AG10803 (cell line): Measurements from ENCODE around the gene MXI1.
A peak's percentile ranks its signal among the peaks of the same experiment; 100 is the strongest.

Experiments used
- DNase-seq: peaks from one replicate; pipeline ENCODE4 v3.0.0; 2010; ENCODE audit warnings: low read depth
- H3K4me3 ChIP-seq: 2 replicates; pipeline ENCODE4 v1.5.1; 2011; ENCODE audit warnings: mild to moderate bottlenecking, low read length, control low read depth
- TF ChIP-seq, protein P1 (sequence below): conservative IDR thresholded peaks from 2 replicates; pipeline ENCODE4 v1.5.1; 2011; ENCODE audit warnings: mild to moderate bottlenecking, low read length, control low read depth, inconsistent platforms

The MXI1 gene

DNA sequence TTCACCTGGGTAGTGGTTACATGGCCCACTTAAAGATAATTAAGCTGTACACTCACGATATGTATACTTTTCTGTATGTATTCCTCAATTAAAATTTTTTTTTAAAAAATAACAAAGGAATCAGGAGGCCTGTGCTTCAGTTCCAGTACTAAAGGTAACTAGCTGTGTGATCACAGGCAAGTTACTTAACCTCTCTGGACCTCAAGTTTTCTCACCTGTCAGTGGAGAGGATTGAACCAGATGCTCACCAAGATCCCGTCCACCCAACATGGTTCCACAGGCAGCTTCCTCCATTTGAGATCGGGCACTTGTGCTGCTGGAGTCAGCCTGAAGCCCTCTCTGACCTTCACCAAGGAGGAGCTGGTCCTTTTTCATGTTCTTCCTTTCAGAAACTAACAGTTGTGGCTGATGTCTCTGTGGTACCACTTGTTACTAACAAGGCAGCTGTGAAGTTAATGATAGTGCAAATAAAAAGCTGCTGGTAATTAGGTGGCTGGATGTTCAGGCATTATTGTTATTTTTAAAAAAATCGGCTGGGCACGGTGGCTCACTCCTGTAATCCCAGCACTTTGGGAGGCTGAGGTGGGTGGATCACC lies 126.8 kb downstream of the MXI1 start:
- H3K4me3 ChIP-seq = no peak overlapping the region
- TF ChIP-seq, protein P1, sequence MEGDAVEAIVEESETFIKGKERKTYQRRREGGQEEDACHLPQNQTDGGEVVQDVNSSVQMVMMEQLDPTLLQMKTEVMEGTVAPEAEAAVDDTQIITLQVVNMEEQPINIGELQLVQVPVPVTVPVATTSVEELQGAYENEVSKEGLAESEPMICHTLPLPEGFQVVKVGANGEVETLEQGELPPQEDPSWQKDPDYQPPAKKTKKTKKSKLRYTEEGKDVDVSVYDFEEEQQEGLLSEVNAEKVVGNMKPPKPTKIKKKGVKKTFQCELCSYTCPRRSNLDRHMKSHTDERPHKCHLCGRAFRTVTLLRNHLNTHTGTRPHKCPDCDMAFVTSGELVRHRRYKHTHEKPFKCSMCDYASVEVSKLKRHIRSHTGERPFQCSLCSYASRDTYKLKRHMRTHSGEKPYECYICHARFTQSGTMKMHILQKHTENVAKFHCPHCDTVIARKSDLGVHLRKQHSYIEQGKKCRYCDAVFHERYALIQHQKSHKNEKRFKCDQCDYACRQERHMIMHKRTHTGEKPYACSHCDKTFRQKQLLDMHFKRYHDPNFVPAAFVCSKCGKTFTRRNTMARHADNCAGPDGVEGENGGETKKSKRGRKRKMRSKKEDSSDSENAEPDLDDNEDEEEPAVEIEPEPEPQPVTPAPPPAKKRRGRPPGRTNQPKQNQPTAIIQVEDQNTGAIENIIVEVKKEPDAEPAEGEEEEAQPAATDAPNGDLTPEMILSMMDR = no peak
- no peak for DNase-seq

DNA sequence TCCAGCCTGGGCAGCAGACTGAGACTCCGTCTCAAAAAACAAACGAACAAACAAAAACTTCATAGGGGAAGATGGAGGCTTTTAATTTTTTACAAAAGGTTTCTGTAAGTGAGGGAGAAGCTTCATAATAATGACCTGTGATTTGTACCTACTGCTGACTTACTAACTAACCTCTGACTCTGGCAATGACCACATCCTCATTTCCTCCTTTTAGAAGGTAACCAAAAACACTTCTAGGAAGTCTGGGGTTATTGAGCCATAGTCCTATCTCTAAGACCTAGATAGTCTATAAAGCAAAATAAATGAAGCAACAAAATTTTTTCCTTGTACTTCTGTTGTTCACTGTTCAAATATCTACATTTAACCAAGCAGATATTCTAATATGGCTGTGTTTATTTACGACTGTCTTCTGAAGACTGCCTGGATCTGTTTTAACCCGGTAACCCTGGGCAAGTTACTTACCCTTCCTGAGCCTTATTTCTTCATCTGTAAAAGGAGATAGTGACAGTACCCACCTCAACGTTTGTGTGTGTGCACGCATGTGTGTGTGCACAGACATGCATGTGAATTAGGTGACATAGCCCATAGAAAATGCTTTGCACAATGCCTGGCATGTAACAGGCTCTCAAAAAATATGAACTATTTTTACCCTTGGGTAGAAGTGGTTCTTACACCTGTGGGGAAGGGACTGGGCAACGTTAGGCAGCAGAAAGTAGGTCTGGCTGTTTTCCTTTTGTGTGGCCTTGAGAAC lies 128.1 kb downstream of the MXI1 start:
- peak overlapping the region; percentile 19; the same call in 1 of the 2 replicates for H3K4me3 ChIP-seq
- DNase-seq = peak; percentile 27
- TF ChIP-seq, protein P1 = no peak

DNA sequence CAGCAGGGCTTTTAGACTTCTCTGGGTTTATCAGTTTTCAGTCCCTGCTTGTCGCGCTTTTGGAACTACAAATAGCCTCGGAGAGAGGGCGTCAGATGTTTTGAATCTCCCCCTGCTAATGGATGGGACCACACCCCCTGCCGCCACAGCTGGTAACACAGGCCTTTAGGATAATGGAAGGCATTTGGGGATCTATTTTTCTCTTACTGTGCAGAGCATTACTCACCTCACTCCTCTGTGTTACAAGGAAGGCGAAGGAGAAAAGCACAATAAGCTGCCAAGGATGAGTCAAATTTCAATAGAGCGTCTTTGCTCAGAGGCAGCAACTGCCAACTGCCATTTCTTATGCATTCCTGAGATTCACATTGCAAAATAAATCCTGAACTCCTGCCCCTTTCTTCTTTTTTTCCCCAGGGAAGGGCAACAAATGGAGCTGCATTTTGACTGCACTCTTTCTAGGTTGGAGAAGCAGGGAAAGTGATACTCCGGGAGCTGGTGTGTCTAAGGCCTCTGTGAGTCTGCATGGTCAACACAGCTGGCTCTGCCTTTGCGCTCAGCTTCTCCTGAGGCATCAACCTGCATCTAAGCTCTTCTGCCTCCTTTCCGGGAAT lies 128.8 kb downstream of the MXI1 start:
- TF ChIP-seq, protein P1 = peak; percentile 46
- DNase-seq = peak; percentile 99
- H3K4me3 ChIP-seq = peak overlapping the region; percentile 19; the same call in 1 of the 2 replicates
